Smooth muscle cell (in vitro differentiated cells): ENCODE results near the gene GFOD2. TPM values are rescaled to one million over a fixed set of nuclear protein-coding genes. Genes with fewer than 3 reads are reported as not detected.

Source experiments
- DNase-seq: peaks from one replicate; lab custom pipeline; 2025; ENCODE audit not compliant: unreplicated experiment; lab: John Stamatoyannopoulos, UW
- H2AFZ ChIP-seq: fragments of 200-600 bp; sonication (generic); 2 replicates; pipeline ENCODE4 v1.6.0; 2016; ENCODE audit warnings: antibody characterized with exemption, low read depth, mild to moderate bottlenecking
- H3F3A ChIP-seq: fragments of 200-600 bp; sonication (generic); 2 replicates; pipeline ENCODE4 v1.6.0; 2017; ENCODE audit warnings: antibody characterized with exemption, low read depth
- H3K27ac ChIP-seq: fragments of 200-600 bp; sonication (generic); 2 replicates; pipeline ENCODE4 v1.5.1; 2016; ENCODE audit warnings: low read depth, mild to moderate bottlenecking
- H3K27me3 ChIP-seq: fragments of 200-600 bp; sonication (generic); 2 replicates; pipeline ENCODE4 v1.6.1; 2016; ENCODE audit warnings: low read depth, mild to moderate bottlenecking
- H3K36me3 ChIP-seq: fragments of 200-600 bp; sonication (generic); 2 replicates; pipeline ENCODE4 v1.5.1; 2016; ENCODE audit warnings: low read depth
- H3K4me1 ChIP-seq: fragments of 200-600 bp; sonication (generic); 2 replicates; pipeline ENCODE4 v1.5.1; 2016; ENCODE audit warnings: low read depth
- H3K4me2 ChIP-seq: fragments of 200-600 bp; sonication (generic); 2 replicates; pipeline ENCODE4 v1.6.0; 2016; ENCODE audit warnings: mild to moderate bottlenecking
- H3K4me3 ChIP-seq: fragments of 200-600 bp; sonication (generic); 2 replicates; pipeline ENCODE4 v1.5.1; 2016; ENCODE audit warnings: mild to moderate bottlenecking
- H3K79me2 ChIP-seq: fragments of 200-600 bp; sonication (generic); 2 replicates; pipeline ENCODE4 v1.6.0; 2016; ENCODE audit warnings: low read depth, mild to moderate bottlenecking
- H3K9ac ChIP-seq: fragments of 200-600 bp; sonication (generic); 2 replicates; pipeline ENCODE4 v1.6.0; 2016; ENCODE audit warnings: low read depth
- H3K9me3 ChIP-seq: fragments of 200-600 bp; sonication (generic); replicated peaks from 2 replicates; pipeline ENCODE4 v1.5.1; 2016; ENCODE audit warnings: low read depth
- H4K20me1 ChIP-seq: fragments of 200-600 bp; sonication (generic); 2 replicates; pipeline ENCODE4 v1.6.0; 2016; ENCODE audit warnings: low read depth
- CTCF ChIP-seq: fragments of 200-600 bp; sonication (generic); IDR thresholded peaks from 2 replicates; pipeline ENCODE4 v1.5.1; 2017; ENCODE audit warnings: borderline replicate concordance, mild to moderate bottlenecking, antibody characterized with exemption; ENCODE audit not compliant: insufficient read depth, poor library complexity, severe bottlenecking
- WGBS: methylation state at CpG from one replicate; pipeline ENCODE4 v1.1.7; 2016; ENCODE audit warnings: low lambda C conversion rate; 5-methylcytosine and 5-hydroxymethylcytosine counted together
- polyA plus RNA-seq: library from polyadenylated mRNA; unstranded; fragments of >200 nt; fragmentation: Nextera tagmentation; extraction: Ambion mirVana; gene quantifications from 2 replicates; pipeline ENCODE4 v1.2.1, GENCODE V29; 2016
- total RNA-seq: library from RNA; depleted of rRNA; stranded (reverse); fragments of >200 nt; gene quantifications from 2 replicates; pipeline ENCODE4 v1.2.3, GENCODE V29; 2014

GFOD2 gene
- total and polyA plus RNA-seq, 2 experiments from 2014 or later = 15.0 to 15.1 TPM

- Histone ChIP-seq H3K79me2 (no peaks in the 10 kb centered on the region), H3K27me3 (peaks cover 28% of the 10 kb centered on the region), H3K4me1 (no peaks in the 10 kb centered on the region), H4K20me1 (no peaks in the 10 kb centered on the region), H2AFZ (no peak overlapping the region), H3K36me3 (peaks cover 10% of the 10 kb centered on the region), H3K9me3 (no peaks in the 10 kb centered on the region), H3K9ac (no peak overlapping the region), H3K4me2 (no peak overlapping the region), H3F3A (no peaks in the 10 kb centered on the region), H3K27ac (no peak overlapping the region), H3K4me3 (no peak overlapping the region)
- 81% methylated on average over 10 of the region's 10 CpGs for WGBS
- no peak for DNase-seq
- no peak for TF ChIP-seq CTCF
These were observed 77.1 kb downstream of the GFOD2 start for GRCh38 chr16:67641779-67642708.

GRCh38 chr16:67637625-67638024 lies 81.5 kb downstream of the GFOD2 start:
- Histone ChIP-seq H3K27me3 (no peaks in the 10 kb centered on the region), H3K36me3 (peaks cover 10% of the 10 kb centered on the region), H3K27ac (no peak overlapping the region), H3K4me2 (no peak overlapping the region), H3F3A (no peaks in the 10 kb centered on the region), H3K9me3 (no peaks in the 10 kb centered on the region), H3K4me1 (no peaks in the 10 kb centered on the region), H4K20me1 (peaks cover 13% of the 10 kb centered on the region), H3K4me3 (no peak overlapping the region), H2AFZ (no peak overlapping the region), H3K9ac (no peak overlapping the region), H3K79me2 (no peaks in the 10 kb centered on the region)
- no peak for DNase-seq
- TF ChIP-seq CTCF = no peak
- WGBS = 96% methylated on average over 12 of the region's 12 CpGs

- Histone ChIP-seq H4K20me1 (peaks cover 13% of the 10 kb centered on the region), H3K4me1 (no peaks in the 10 kb centered on the region), H3K4me2 (no peak overlapping the region), H3K9ac (no peak overlapping the region), H3K36me3 (peaks cover 10% of the 10 kb centered on the region), H3K4me3 (no peak overlapping the region), H3K27ac (no peak overlapping the region), H3K27me3 (no peaks in the 10 kb centered on the region), H3F3A (no peaks in the 10 kb centered on the region), H3K9me3 (no peaks in the 10 kb centered on the region), H3K79me2 (no peaks in the 10 kb centered on the region), H2AFZ (no peak overlapping the region)
- DNase-seq = no peak
- no peak for TF ChIP-seq CTCF
- 98% methylated on average over 8 of the region's 8 CpGs for whole genome bisulfite sequencing
These were observed 82.4 kb downstream of the GFOD2 start for GRCh38 chr16:67636713-67637112.
